ENCODE data around the gene RAB8A. TPM values are rescaled to one million over a fixed set of nuclear protein-coding genes. Genes with fewer than 3 reads are reported as not detected.

RAB8A gene
- total RNA-seq, 1 experiment from 2014 or later, result 108 TPM

- H3K9me3 Mint-ChIP-seq (ENCODE audit: unreplicated experiment), result no peaks in the 10 kb centered on the region
- H3K4me3 ChIP-seq (ENCODE audit: low read depth, low read length), result no peak overlapping the region
- peak overlapping the region; percentile 42 for H3K27ac Mint-ChIP-seq (ENCODE audit: unreplicated experiment)
- ChIA-PET POLR2A (interaction anchor here (1.0 kb wide), 2 partner anchors 19 to 21 kb away, joined by 3 to 6 read pairs; no protein-coding TSS in a partner anchor), CTCF (interaction anchor here (0.6 to 1.2 kb wide), 3 partner anchors 65 to 74 kb away, joined by 3 to 5 read pairs (median 4); partner anchors contain the start of gene FAM32A)
- H3K4me3 Mint-ChIP-seq (ENCODE audit: unreplicated experiment), result peak overlapping the region; percentile 19
- peaks cover 75% of the 10 kb centered on the region for H3K36me3 Mint-ChIP-seq (ENCODE audit: insufficient read depth, unreplicated experiment)
- no peaks in the 10 kb centered on the region for H3K27me3 ChIP-seq (replicated peaks; ENCODE audit: control insufficient read depth, insufficient read depth, low read length)
- no TSS peak for BruUV-seq (replicated peaks)
- peaks cover 25% of the 10 kb centered on the region for H3K4me1 ChIP-seq
- peaks cover 3% of the 10 kb centered on the region for H3K36me3 ChIP-seq (ENCODE audit: control insufficient read depth, insufficient read depth, low read length)
- DNase-seq, result no peak
- peaks cover 12% of the 10 kb centered on the region for H3K4me1 Mint-ChIP-seq (ENCODE audit: low read depth, unreplicated experiment)
- H3K9me3 ChIP-seq, result no peaks in the 10 kb centered on the region
- no peak for TF ChIP-seq CTCF (IDR thresholded peaks at IDR 0.05; ENCODE audit: insufficient read depth in 1 of 2, low read depth in 1 of 2, low read length in 1 of 2, severe bottlenecking in 1 of 2, unreplicated experiment in 1 of 2)
- H3K27me3 Mint-ChIP-seq (ENCODE audit: insufficient read depth, unreplicated experiment), result no peaks in the 10 kb centered on the region
- intact Hi-C loops (cut with micrococcal nuclease; ENCODE audit: unreplicated experiment), result no loop called here
Measured at GRCh38 chr19:16115301-16116039, 3.8 kb downstream of the RAB8A start.

GRCh38 chr19:16116067-16116466, 4.4 kb downstream of the RAB8A start:
- H3K4me1 Mint-ChIP-seq (ENCODE audit: low read depth, unreplicated experiment), result peaks cover 12% of the 10 kb centered on the region
- CTCF ChIA-PET, result interaction anchor here (0.6 to 1.2 kb wide), 3 partner anchors 64 to 75 kb away, joined by 3 to 5 read pairs (median 4); partner anchors contain the start of gene FAM32A
- H3K36me3 Mint-ChIP-seq (ENCODE audit: insufficient read depth, unreplicated experiment), result peaks cover 78% of the 10 kb centered on the region
- H3K4me3 Mint-ChIP-seq (ENCODE audit: unreplicated experiment), result peak overlapping the region; percentile 19
- H3K4me3 ChIP-seq (ENCODE audit: low read depth, low read length), result no peak overlapping the region
- intact Hi-C loops (cut with micrococcal nuclease; ENCODE audit: unreplicated experiment), result no loop called here
- peak; percentile 55 to 66 for DNase-seq
- peak overlapping the region; percentile 42 for H3K27ac Mint-ChIP-seq (ENCODE audit: unreplicated experiment)
- peaks cover 3% of the 10 kb centered on the region for H3K36me3 ChIP-seq (ENCODE audit: control insufficient read depth, insufficient read depth, low read length)
- TF ChIP-seq CTCF (IDR thresholded peaks at IDR 0.05; ENCODE audit: insufficient read depth in 1 of 2, low read depth in 1 of 2, low read length in 1 of 2, severe bottlenecking in 1 of 2, unreplicated experiment in 1 of 2), result no peak
- H3K4me1 ChIP-seq, result peaks cover 25% of the 10 kb centered on the region
- no peaks in the 10 kb centered on the region for H3K9me3 ChIP-seq
- no peaks in the 10 kb centered on the region for H3K27me3 ChIP-seq (replicated peaks; ENCODE audit: control insufficient read depth, insufficient read depth, low read length)
- no TSS peak for BruUV-seq (replicated peaks)
- H3K9me3 Mint-ChIP-seq (ENCODE audit: unreplicated experiment), result no peaks in the 10 kb centered on the region
- POLR2A ChIA-PET, result interaction anchor here (1.0 kb wide), 2 partner anchors 20 to 22 kb away, joined by 3 to 6 read pairs; no protein-coding TSS in a partner anchor
- no peaks in the 10 kb centered on the region for H3K27me3 Mint-ChIP-seq (ENCODE audit: insufficient read depth, unreplicated experiment)

- H3K36me3 ChIP-seq (ENCODE audit: control insufficient read depth, insufficient read depth, low read length), result peaks cover 3% of the 10 kb centered on the region
- peaks cover 80% of the 10 kb centered on the region for H3K36me3 Mint-ChIP-seq (ENCODE audit: insufficient read depth, unreplicated experiment)
- H3K27me3 Mint-ChIP-seq (ENCODE audit: insufficient read depth, unreplicated experiment), result no peaks in the 10 kb centered on the region
- DNase-seq, result no peak
- peaks cover 12% of the 10 kb centered on the region for H3K4me1 Mint-ChIP-seq (ENCODE audit: low read depth, unreplicated experiment)
- no peak overlapping the region for H3K27ac Mint-ChIP-seq (ENCODE audit: unreplicated experiment)
- H3K4me3 Mint-ChIP-seq (ENCODE audit: unreplicated experiment), result no peak overlapping the region
- H3K4me1 ChIP-seq, result peaks cover 22% of the 10 kb centered on the region
- no peaks in the 10 kb centered on the region for H3K9me3 Mint-ChIP-seq (ENCODE audit: unreplicated experiment)
- BruUV-seq (replicated peaks), result no TSS peak
- H3K27me3 ChIP-seq (replicated peaks; ENCODE audit: control insufficient read depth, insufficient read depth, low read length), result no peaks in the 10 kb centered on the region
- TF ChIP-seq CTCF (IDR thresholded peaks at IDR 0.05; ENCODE audit: insufficient read depth in 1 of 2, low read depth in 1 of 2, low read length in 1 of 2, severe bottlenecking in 1 of 2, unreplicated experiment in 1 of 2), result no peak
- H3K4me3 ChIP-seq (ENCODE audit: low read depth, low read length), result no peak overlapping the region
- no peaks in the 10 kb centered on the region for H3K9me3 ChIP-seq
- CTCF ChIA-PET, result no interaction called here
- intact Hi-C loops (cut with micrococcal nuclease; ENCODE audit: unreplicated experiment), result no loop called here
- POLR2A ChIA-PET, result no interaction called here
Measured at GRCh38 chr19:16117594-16118033, 5.9 kb downstream of the RAB8A start.
